HepG2 (cell line): Measurements from ENCODE around the gene MTHFS. TPM values are rescaled to one million over a fixed set of nuclear protein-coding genes. Genes with fewer than 3 reads are reported as not detected.
A peak's percentile ranks its signal among the peaks of the same experiment; 100 is the strongest.

Experiments
- ATF1 ChIP-seq: IDR thresholded peaks from 2 replicates; pipeline ENCODE4 v1.6.1; 2016; ENCODE audit warnings: mild to moderate bottlenecking, control low read depth
- GMEB1 ChIP-seq: sonication (generic); formaldehyde crosslinking; IDR thresholded peaks from 2 replicates; pipeline ENCODE4 v1.5.1; 2020; ENCODE audit warnings: missing genetic modification reagents, mild to moderate bottlenecking, borderline replicate concordance
- UBTF ChIP-seq: sonication (generic); formaldehyde crosslinking; IDR thresholded peaks from 2 replicates; pipeline ENCODE4 v1.4.0; 2020; ENCODE audit warnings: mild to moderate bottlenecking, missing genetic modification reagents
- ZBTB26 ChIP-seq: IDR thresholded peaks from 2 replicates; pipeline ENCODE4 v1.6.1; 2016; ENCODE audit warnings: missing compliant biosample characterization, missing genetic modification reagents, borderline replicate concordance
- ZBTB40 ChIP-seq, 2 experiments: fragments of 450-650 bp in 1 of 2; sonication (generic) in 1 of 2; formaldehyde crosslinking in 1 of 2; IDR thresholded peaks; 2 replicates each; pipeline versions ENCODE4 v1.6.1 to v1.8.0; 2016 to 2022; ENCODE audit warnings: antibody characterized with exemption in 1 of 2, mild to moderate bottlenecking in 1 of 2, missing genetic modification reagents in 1 of 2
- ZFP36 ChIP-seq: fragments of 150-350 bp; IDR thresholded peaks from 2 replicates; pipeline ENCODE4 v1.6.1; 2018; ENCODE audit warnings: borderline replicate concordance, low read length, low read depth; ENCODE audit not compliant: partially characterized antibody
- ZNF564 ChIP-seq: sonication (generic); formaldehyde crosslinking; IDR thresholded peaks from 2 replicates; pipeline ENCODE4 v1.8.1; 2023; ENCODE audit warnings: mild to moderate bottlenecking, missing genetic modification reagents
- ZNF790 ChIP-seq: sonication (generic); formaldehyde crosslinking; IDR thresholded peaks from 2 replicates; pipeline ENCODE4 v1.8.0; 2022; ENCODE audit warnings: missing genetic modification reagents, mild to moderate bottlenecking, borderline replicate concordance
- polyA plus RNA-seq, 8 experiments: library from polyadenylated mRNA; depleted of rRNA in 3 of 8; stranded (reverse) in 7 of 8; unstranded in 1 of 8; fragments of >200 nt; fragmentation: Illumina TruSeq in 4 of 8; extraction: Trizol in 4 of 8; gene quantifications; 2 replicates each; pipeline versions ENCODE4 v1.2.1 to v1.2.3, GENCODE V29; 2011 to 2016; ENCODE audit warnings: low read depth in 4 of 8, missing spikeins in 1 of 8, mixed read lengths in 1 of 8; ENCODE audit not compliant: insufficient read depth in 1 of 8
- total RNA-seq, 5 experiments: library from RNA; depleted of rRNA; stranded (reverse); fragments of >200 nt; fragmentation: Illumina TruSeq; extraction: Trizol; gene quantifications; 2 replicates each; pipeline ENCODE4 v1.2.3, GENCODE V29; 2016; ENCODE audit warnings: low read depth in 1 of 5
- TF ChIP-seq, protein P1 (sequence below): sonication (generic); formaldehyde crosslinking; IDR thresholded peaks from 2 replicates; pipeline ENCODE4 v1.4.0; 2020; ENCODE audit warnings: missing genetic modification reagents, borderline replicate concordance

MTHFS gene
- total and polyA plus RNA-seq, 2 of the 13 experiments (the other 11 are each of a cell fraction or from before 2014, with no cell fraction given): 37.0 to 49.7 TPM

GRCh38 chr15:79923515-79924169 lies 26.8 kb upstream of the MTHFS start (continued):
- TF ChIP-seq ZBTB40 (IDR thresholded peaks at IDR 0.05) (no peak), ZBTB40 (CRISPR knock-in tag; IDR thresholded peaks at IDR 0.05) (peak; percentile 29; the same call in 1 of the 2 replicates), ZBTB26 (no peak), UBTF (peak; percentile 76), ZFP36 (no peak), GMEB1 (CRISPR knock-in tag) (peak; percentile 88), ZNF564 (CRISPR knock-in tag) (no peak), ATF1 (CRISPR knock-in tag) (0 out of 2 replicates have a peak, but pooled peaks have one; percentile 37), ZNF790 (CRISPR knock-in tag) (peak; percentile 76)
- TF ChIP-seq, protein P1, sequence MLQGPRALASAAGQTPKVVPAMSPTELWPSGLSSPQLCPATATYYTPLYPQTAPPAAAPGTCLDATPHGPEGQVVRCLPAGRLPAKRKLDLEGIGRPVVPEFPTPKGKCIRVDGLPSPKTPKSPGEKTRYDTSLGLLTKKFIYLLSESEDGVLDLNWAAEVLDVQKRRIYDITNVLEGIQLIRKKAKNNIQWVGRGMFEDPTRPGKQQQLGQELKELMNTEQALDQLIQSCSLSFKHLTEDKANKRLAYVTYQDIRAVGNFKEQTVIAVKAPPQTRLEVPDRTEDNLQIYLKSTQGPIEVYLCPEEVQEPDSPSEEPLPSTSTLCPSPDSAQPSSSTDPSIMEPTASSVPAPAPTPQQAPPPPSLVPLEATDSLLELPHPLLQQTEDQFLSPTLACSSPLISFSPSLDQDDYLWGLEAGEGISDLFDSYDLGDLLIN: peak; percentile 38; the same call in 1 of the 2 replicates
